Activated CD8-positive, alpha-beta memory T cell treated with anti-CD3 and anti-CD28 coated beads for 4 hours (primary cell): ENCODE results near the gene MT1E.
"Not testable (repeated sequence)": the region's sequence is repeated elsewhere in the genome, so short reads cannot be mapped to it uniquely, and the experiment has no call there.

Experiments used
- DNase-seq, 2 donors: peaks; one replicate each; pipeline ENCODE4 v3.0.0-alpha.2; 2020; ENCODE audit warnings: low read depth in 2 of 2

The MT1E gene

DNA sequence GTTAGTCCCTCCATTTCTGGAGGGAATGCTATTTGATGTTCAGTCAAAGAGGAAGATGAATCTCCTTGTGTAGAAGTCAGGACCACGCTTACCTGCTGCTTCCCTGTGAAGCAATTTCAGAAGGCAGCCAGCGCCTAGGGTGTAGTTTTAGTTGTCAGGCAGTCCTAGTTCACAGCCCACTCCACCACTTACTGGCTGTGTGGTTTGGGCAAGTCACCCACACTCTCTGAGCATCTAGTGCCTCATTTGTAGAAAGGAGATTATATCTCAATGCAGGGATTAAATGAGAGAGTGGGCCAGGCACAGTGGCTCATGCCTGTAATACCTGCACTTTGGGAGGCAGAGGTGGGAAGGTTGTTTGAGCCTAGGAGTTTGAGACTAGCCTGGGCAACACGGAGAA, 46.6 kb downstream of the MT1E start:
- not testable (repeated sequence) for DNase-seq

DNA sequence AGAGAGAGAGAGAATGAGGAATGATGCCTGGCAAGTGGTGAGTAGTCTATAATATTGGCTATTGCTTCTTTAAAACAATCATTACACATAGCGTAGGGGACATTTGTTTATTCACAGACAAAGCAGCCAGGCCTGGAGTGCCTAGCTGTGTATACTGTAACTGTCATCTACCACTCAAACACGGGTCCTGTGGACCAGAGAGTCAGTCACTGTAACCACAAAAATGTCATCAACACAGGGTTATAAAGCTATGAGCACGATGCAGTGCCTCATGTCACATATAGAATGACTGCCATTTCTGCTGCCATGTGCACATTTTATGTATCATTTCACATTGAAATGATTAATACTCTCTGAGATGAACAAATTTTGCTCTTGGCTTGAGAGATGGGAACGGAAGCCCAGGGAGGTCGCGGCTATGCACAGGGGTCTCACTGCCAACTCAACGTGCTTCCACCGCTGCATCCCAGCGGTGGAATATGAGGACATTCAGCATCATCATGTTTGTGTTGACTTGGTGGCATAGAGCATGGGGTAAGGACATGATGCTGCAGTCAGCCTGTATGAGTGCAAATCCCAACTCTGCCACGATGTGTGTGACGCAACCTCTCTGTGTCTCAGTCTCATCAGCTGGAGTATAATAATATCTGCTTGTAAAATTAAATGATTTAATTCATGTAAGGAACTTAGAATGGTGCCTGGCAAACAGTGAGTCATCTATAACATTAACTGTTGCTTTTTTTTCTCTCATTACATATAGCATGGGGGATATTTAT, 47.4 kb downstream of the MT1E start:
- DNase-seq = no peak

DNA sequence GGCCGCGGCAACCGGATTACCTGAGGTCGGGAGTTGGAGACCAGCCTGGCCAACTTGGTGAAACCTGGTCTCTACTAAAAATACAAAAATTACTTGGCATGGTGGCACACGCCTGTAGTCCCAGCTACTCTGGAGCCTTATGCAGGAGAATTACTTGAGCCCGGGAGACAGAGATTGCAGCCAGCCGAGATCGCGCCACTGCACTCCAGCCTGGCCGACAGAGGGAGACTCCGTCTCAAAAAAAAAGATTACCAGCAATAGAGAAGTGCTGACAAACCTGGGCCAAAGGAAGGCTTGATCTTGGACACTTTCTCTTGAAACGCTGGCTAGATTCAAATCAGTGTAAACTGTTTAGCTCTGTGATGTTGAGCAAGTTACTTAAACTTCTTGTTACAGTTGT, 48.3 kb downstream of the MT1E start:
- DNase-seq = no peak

GRCh38 chr16:56674570-56674969, 49.0 kb downstream of the MT1E start:
- not testable (repeated sequence) for DNase-seq

DNA sequence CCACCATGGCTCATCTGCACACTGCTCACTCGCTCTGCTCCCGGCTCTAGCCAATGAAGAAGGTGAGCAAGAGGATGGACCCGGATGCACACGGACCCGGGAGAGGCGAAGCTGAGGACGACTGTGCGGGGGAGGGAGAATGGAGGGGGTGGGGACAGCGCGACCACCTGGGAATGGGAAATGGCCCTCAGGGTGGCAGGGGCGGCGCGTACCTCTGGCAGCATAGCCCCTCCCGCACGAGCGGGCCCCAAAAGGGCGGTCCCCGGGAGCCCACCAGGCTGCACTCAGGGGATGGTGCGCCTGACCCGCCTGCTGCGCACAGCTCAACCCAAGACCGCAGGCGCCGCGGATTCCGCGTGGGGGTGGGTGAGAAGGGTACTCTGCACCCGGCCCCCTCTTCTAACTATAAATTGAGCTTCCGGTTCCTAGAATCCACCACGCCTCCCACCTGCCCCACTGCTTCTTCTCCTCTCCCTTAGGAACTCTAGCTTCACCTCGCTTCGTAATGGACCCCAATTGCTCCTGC, 50.2 kb downstream of the MT1E start:
- DNase-seq = no peak
